Neural cell (in vitro differentiated cells): ENCODE measurements around the gene COL27A1. TPM values are rescaled to one million over a fixed set of nuclear protein-coding genes. Genes with fewer than 3 reads are reported as not detected.

ENCODE experiments used
- H2AFZ ChIP-seq: fragments of 200-600, 300-800 bp; sonication (generic), shearing (Covaris generic); 2 replicates; pipeline ENCODE4 v1.6.0; 2014; ENCODE audit warnings: low read depth, mild to moderate bottlenecking, antibody characterized with exemption, low read length, moderate library complexity
- H3F3A ChIP-seq: fragments of 200-600 bp; shearing (Covaris generic); 2 replicates; pipeline ENCODE4 v1.6.1; 2016; ENCODE audit warnings: mild to moderate bottlenecking, moderate library complexity, mixed read lengths, antibody characterized with exemption, low read length; ENCODE audit not compliant: insufficient read depth, poor library complexity, severe bottlenecking
- H3K27ac ChIP-seq: fragments of 200-600, 300-800 bp; sonication (generic), shearing (Covaris generic); 2 replicates; pipeline ENCODE4 v1.5.1; 2014; ENCODE audit warnings: mild to moderate bottlenecking, low read length, moderate library complexity
- H3K27me3 ChIP-seq: fragments of 300-800, 200-600 bp; sonication (generic), shearing (Covaris generic); 2 replicates; pipeline ENCODE4 v1.6.0; 2014; ENCODE audit warnings: mild to moderate bottlenecking, low read depth, low read length, moderate library complexity; ENCODE audit not compliant: insufficient read depth
- H3K36me3 ChIP-seq: fragments of 300-800, 200-600 bp; sonication (generic), shearing (Covaris generic); 2 replicates; pipeline ENCODE4 v1.5.1; 2014; ENCODE audit warnings: mild to moderate bottlenecking, antibody characterized with exemption, low read length, moderate library complexity; ENCODE audit not compliant: insufficient read depth
- H3K4me2 ChIP-seq: fragments of 300-800, 200-600 bp; sonication (generic), shearing (Covaris generic); 2 replicates; pipeline ENCODE4 v1.6.0; 2014; ENCODE audit warnings: mild to moderate bottlenecking, low read length
- H3K4me3 ChIP-seq: fragments of 300-800, 200-600 bp; sonication (generic), shearing (Covaris generic); 2 replicates; pipeline ENCODE4 v1.5.1; 2014; ENCODE audit warnings: mild to moderate bottlenecking, low read length, moderate library complexity
- H3K79me2 ChIP-seq: fragments of 200-600 bp; shearing (Covaris generic); replicated peaks from 2 replicates; pipeline ENCODE4 v1.6.0; 2014; ENCODE audit warnings: mild to moderate bottlenecking, low read length, moderate library complexity; ENCODE audit not compliant: insufficient read depth
- H3K9ac ChIP-seq: fragments of 300-800, 200-600 bp; sonication (generic), shearing (Covaris generic); 2 replicates; pipeline ENCODE4 v1.6.1; 2016; ENCODE audit warnings: mild to moderate bottlenecking, low read length, mixed read lengths
- H3K9me2 ChIP-seq: fragments of 200-600 bp; shearing (Covaris generic); 2 replicates; pipeline ENCODE4 v1.6.1; 2016; ENCODE audit warnings: mild to moderate bottlenecking, low read length, mixed read lengths; ENCODE audit not compliant: insufficient read depth
- H3K9me3 ChIP-seq: fragments of 200-600, 300-800 bp; sonication (generic), shearing (Covaris generic); 2 replicates; pipeline ENCODE4 v1.6.1; 2016; ENCODE audit warnings: mild to moderate bottlenecking, mixed run types, low read length, moderate library complexity, mixed read lengths
- H4K20me1 ChIP-seq: fragments of 200-600 bp; shearing (Covaris generic); 2 replicates; pipeline ENCODE4 v1.6.1; 2016; ENCODE audit warnings: mild to moderate bottlenecking, mixed run types; ENCODE audit not compliant: insufficient read depth
- EP300 ChIP-seq: fragments of 450-650 bp; conservative IDR thresholded peaks from 2 replicates; pipeline ENCODE4 v1.6.1; 2014; ENCODE audit warnings: antibody characterized with exemption, mild to moderate bottlenecking, moderate library complexity; ENCODE audit not compliant: poor library complexity, severe bottlenecking
- EZH2 ChIP-seq: fragments of 200-600, 300-800 bp; shearing (Covaris generic), sonication (generic); IDR thresholded peaks from 2 replicates; pipeline ENCODE4 v1.6.1; 2014; ENCODE audit warnings: antibody characterized with exemption, low read length, borderline replicate concordance, mild to moderate bottlenecking; ENCODE audit not compliant: insufficient read depth, poor library complexity, severe bottlenecking
- MXI1 ChIP-seq: fragments of 450-650 bp; conservative IDR thresholded peaks from 2 replicates; pipeline ENCODE4 v1.6.1; 2014; ENCODE audit warnings: antibody characterized with exemption, mild to moderate bottlenecking; ENCODE audit not compliant: poor library complexity, severe bottlenecking
- POLR2AphosphoS5 ChIP-seq: IDR thresholded peaks from 2 replicates; pipeline ENCODE4 v1.6.1; 2012
- RAD21 ChIP-seq: fragments of 450-650 bp; conservative IDR thresholded peaks from 2 replicates; pipeline ENCODE4 v1.6.1; 2014; ENCODE audit warnings: antibody characterized with exemption, mild to moderate bottlenecking, moderate library complexity
- SMC3 ChIP-seq: fragments of 450-650 bp; conservative IDR thresholded peaks from 2 replicates; pipeline ENCODE4 v1.6.1; 2014; ENCODE audit warnings: antibody characterized with exemption, mild to moderate bottlenecking, moderate library complexity; ENCODE audit not compliant: poor library complexity
- polyA plus RNA-seq: library from polyadenylated mRNA; depleted of rRNA; stranded (reverse); fragments of >200 nt; gene quantifications from 2 replicates; pipeline ENCODE4 v1.2.3, GENCODE V29; 2014
- TF ChIP-seq, protein P1 (sequence below): fragments of 450-650 bp; IDR thresholded peaks from 2 replicates; pipeline ENCODE4 v1.5.1; 2014; ENCODE audit warnings: antibody characterized with exemption, mild to moderate bottlenecking, moderate library complexity; ENCODE audit not compliant: poor library complexity, severe bottlenecking
- TF ChIP-seq, protein P2 (sequence below): IDR thresholded peaks from 2 replicates; pipeline ENCODE4 v1.6.1; 2012; ENCODE audit warnings: borderline replicate concordance

COL27A1 gene
- polyA plus RNA-seq, 1 donor from 2014 or later: 0.25 TPM

DNA sequence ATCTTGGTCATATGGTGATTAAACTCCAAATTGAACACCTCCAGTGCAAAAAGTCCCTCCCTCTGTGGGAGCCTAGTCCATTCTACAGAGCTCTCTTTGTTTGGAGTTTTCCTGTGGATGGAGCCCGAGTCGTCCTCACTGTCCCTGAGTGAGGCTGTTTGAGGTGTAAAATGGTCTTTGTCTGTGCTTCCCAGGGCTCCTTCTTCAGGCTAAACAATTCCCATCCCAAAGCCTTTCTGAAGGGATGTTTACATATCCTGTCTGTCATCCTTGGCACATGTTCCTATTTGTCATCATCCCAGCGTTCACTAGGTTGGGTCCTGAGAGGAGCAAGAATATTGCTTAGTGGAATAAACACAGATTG is 68.9 kb downstream of the COL27A1 start:
- H3F3A ChIP-seq: no peaks in the 10 kb centered on the region
- H3K9me2 ChIP-seq: no peaks in the 10 kb centered on the region
- no peaks in the 10 kb centered on the region for H3K36me3 ChIP-seq
- no peaks in the 10 kb centered on the region for H3K9me3 ChIP-seq
- no peak overlapping the region for H3K4me2 ChIP-seq
- no peak overlapping the region for H3K9ac ChIP-seq
- no peak overlapping the region for H3K27ac ChIP-seq
- no peaks in the 10 kb centered on the region for H3K79me2 ChIP-seq
- no peak overlapping the region for H2AFZ ChIP-seq
- H4K20me1 ChIP-seq: no peaks in the 10 kb centered on the region
- TF ChIP-seq POLR2AphosphoS5 (no peak), EP300 (no peak), SMC3 (no peak), EZH2 (no peak)
- TF ChIP-seq, protein P1, sequence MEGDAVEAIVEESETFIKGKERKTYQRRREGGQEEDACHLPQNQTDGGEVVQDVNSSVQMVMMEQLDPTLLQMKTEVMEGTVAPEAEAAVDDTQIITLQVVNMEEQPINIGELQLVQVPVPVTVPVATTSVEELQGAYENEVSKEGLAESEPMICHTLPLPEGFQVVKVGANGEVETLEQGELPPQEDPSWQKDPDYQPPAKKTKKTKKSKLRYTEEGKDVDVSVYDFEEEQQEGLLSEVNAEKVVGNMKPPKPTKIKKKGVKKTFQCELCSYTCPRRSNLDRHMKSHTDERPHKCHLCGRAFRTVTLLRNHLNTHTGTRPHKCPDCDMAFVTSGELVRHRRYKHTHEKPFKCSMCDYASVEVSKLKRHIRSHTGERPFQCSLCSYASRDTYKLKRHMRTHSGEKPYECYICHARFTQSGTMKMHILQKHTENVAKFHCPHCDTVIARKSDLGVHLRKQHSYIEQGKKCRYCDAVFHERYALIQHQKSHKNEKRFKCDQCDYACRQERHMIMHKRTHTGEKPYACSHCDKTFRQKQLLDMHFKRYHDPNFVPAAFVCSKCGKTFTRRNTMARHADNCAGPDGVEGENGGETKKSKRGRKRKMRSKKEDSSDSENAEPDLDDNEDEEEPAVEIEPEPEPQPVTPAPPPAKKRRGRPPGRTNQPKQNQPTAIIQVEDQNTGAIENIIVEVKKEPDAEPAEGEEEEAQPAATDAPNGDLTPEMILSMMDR: no peak
- TF ChIP-seq, protein P2, sequence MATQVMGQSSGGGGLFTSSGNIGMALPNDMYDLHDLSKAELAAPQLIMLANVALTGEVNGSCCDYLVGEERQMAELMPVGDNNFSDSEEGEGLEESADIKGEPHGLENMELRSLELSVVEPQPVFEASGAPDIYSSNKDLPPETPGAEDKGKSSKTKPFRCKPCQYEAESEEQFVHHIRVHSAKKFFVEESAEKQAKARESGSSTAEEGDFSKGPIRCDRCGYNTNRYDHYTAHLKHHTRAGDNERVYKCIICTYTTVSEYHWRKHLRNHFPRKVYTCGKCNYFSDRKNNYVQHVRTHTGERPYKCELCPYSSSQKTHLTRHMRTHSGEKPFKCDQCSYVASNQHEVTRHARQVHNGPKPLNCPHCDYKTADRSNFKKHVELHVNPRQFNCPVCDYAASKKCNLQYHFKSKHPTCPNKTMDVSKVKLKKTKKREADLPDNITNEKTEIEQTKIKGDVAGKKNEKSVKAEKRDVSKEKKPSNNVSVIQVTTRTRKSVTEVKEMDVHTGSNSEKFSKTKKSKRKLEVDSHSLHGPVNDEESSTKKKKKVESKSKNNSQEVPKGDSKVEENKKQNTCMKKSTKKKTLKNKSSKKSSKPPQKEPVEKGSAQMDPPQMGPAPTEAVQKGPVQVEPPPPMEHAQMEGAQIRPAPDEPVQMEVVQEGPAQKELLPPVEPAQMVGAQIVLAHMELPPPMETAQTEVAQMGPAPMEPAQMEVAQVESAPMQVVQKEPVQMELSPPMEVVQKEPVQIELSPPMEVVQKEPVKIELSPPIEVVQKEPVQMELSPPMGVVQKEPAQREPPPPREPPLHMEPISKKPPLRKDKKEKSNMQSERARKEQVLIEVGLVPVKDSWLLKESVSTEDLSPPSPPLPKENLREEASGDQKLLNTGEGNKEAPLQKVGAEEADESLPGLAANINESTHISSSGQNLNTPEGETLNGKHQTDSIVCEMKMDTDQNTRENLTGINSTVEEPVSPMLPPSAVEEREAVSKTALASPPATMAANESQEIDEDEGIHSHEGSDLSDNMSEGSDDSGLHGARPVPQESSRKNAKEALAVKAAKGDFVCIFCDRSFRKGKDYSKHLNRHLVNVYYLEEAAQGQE: peak; percentile 44
- no peaks in the 10 kb centered on the region for H3K27me3 ChIP-seq
- no peak overlapping the region for H3K4me3 ChIP-seq

DNA sequence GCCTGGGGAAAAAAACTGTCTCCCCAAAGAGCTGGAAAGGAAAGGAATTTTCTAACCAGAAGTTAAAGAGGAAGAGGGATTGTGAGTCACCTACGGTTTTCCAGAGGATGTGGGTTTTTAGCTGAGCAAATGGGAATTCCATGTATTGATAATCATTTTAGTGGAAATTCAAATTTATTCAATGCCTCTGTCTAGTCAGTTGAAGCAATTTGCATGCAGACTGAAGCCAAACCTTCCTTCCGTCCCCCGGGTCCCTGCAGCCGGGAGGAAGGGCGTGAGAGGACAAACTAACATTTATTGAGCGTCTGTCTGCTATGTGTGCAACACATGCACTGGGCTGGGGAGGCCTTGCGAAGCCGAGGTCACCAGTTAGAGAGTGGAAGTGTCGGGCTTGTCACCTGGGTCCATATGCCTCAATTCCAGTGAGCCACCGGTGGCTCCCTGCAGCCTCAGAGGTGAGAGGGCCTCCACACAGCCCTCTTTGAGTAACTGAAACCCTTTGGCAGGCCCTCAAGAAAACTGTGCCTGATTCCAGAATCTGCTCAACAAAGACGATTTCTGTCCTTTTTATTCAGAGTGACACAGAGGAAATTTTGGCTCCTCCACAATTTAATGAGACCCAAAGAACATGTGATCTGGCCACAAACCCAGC is 70.3 kb downstream of the COL27A1 start:
- Histone ChIP-seq H3K4me2 (no peak overlapping the region), H3K4me3 (no peak overlapping the region), H3K36me3 (no peaks in the 10 kb centered on the region), H4K20me1 (no peaks in the 10 kb centered on the region), H3K27me3 (no peaks in the 10 kb centered on the region), H3K79me2 (no peaks in the 10 kb centered on the region), H3K27ac (no peak overlapping the region), H3K9me2 (no peaks in the 10 kb centered on the region), H3K9me3 (no peaks in the 10 kb centered on the region), H2AFZ (no peak overlapping the region), H3F3A (no peaks in the 10 kb centered on the region), H3K9ac (no peak overlapping the region)
- TF ChIP-seq POLR2AphosphoS5 (no peak), RAD21 (no peak), MXI1 (no peak), SMC3 (no peak)
- TF ChIP-seq, protein P1: no peak
- TF ChIP-seq, protein P2: no peak
